Stimulated activated memory B cell treated with anti-CD40 and anti-IgM and Interleukin-4, amounts not matched to agents 10 μg/mL and 1 μg/mL and 100 μg/mL, for 72 hours (primary cell): ENCODE measurements around the gene SEMA3A.
"Not testable (repeated sequence)": the region's sequence is repeated elsewhere in the genome, so short reads cannot be mapped to it uniquely, and the experiment has no call there.

Experiments used
- ATAC-seq: fragments of 150-1000 bp; cut with Tn5 transposase; 2 replicates; pipeline ENCODE4 v1.10.0; 2021
- H3K27ac Mint-ChIP-seq: one replicate; pipeline ENCODE4 v1.8.0; 2022; ENCODE audit warnings: mild to moderate bottlenecking, mixed read lengths
- H3K27me3 Mint-ChIP-seq: one replicate; pipeline ENCODE4 v1.8.0; 2022; ENCODE audit warnings: mixed read lengths
- H3K36me3 Mint-ChIP-seq: one replicate; pipeline ENCODE4 v1.8.0; 2022; ENCODE audit warnings: mixed read lengths
- H3K4me1 Mint-ChIP-seq: one replicate; pipeline ENCODE4 v1.8.0; 2022; ENCODE audit warnings: mixed read lengths
- H3K4me3 Mint-ChIP-seq: one replicate; pipeline ENCODE4 v1.8.0; 2022; ENCODE audit warnings: mild to moderate bottlenecking, moderate library complexity, mixed read lengths
- H3K9me3 Mint-ChIP-seq: one replicate; pipeline ENCODE4 v1.8.0; 2022; ENCODE audit warnings: mixed read lengths

Gene SEMA3A

DNA sequence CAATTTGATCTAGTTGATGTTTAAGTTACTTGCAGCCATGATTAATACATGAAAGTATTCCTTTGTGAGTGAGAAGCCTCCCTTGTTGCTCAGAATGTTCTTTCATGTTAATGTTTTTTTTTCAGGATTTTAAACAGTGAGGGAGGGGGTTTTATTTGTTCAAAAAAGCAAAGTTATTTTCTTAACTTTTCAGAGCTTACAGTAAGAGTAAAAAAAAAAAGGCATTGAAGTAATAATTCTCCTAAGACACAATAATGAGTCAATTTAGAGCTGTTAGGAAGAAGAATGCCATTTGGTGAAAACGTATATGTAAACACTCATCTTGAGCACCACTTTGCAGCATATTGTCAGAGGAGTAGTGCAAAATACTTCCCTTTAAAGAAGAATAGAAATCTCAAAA lies 105.8 kb downstream of the SEMA3A start:
- ATAC-seq = no peak
- no peak overlapping the region for H3K27ac Mint-ChIP-seq
- no peaks in the 10 kb centered on the region for H3K36me3 Mint-ChIP-seq
- peaks cover 5% of the 10 kb centered on the region for H3K9me3 Mint-ChIP-seq
- no peaks in the 10 kb centered on the region for H3K27me3 Mint-ChIP-seq
- H3K4me3 Mint-ChIP-seq = no peak overlapping the region
- H3K4me1 Mint-ChIP-seq = no peaks in the 10 kb centered on the region

DNA sequence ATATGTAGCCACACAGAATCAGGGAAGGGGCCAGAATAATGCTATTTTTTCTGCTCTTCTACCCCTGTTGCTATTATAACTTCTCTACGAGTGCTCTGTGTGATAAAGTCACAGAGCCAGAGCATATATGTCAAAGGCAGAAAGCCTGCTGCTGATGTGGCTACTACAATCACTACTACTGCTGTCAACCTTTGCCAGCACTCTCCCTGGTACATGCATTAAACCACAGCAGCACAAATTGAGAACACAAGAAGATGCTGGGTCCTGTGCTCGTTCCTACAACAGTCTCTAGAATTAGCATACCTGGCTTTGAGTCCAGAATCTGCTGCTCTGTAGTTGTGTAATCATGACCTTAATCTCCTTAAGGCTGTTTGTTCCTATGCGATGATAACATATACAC lies 108.6 kb downstream of the SEMA3A start:
- Mint-ChIP-seq H3K36me3 (no peaks in the 10 kb centered on the region), H3K4me3 (no peak overlapping the region), H3K4me1 (no peaks in the 10 kb centered on the region), H3K9me3 (peaks cover 5% of the 10 kb centered on the region), H3K27ac (no peak overlapping the region), H3K27me3 (no peaks in the 10 kb centered on the region)
- ATAC-seq = no peak

DNA sequence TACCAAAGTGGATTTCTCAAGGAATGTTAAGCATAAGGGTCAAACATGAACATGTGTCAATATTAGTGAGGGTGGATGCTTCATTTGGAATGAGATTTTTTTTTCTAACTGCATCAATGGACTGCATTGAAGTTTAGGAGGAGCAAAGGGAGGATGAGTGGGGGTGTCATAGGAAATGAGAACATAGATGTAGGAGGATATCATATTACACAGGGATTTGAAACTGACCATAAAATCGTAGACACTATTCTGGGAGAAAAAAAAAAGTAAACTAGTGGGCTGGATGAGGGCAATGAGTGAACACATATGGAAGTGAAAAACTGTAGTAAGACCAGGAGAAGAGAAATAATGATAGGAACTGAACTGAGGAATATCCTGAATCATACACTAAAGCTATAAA lies 109.4 kb downstream of the SEMA3A start:
- Mint-ChIP-seq H3K4me3 (no peak overlapping the region), H3K27me3 (no peaks in the 10 kb centered on the region), H3K27ac (no peak overlapping the region), H3K9me3 (peaks cover 3% of the 10 kb centered on the region), H3K36me3 (no peaks in the 10 kb centered on the region), H3K4me1 (no peaks in the 10 kb centered on the region)
- ATAC-seq = no peak

DNA sequence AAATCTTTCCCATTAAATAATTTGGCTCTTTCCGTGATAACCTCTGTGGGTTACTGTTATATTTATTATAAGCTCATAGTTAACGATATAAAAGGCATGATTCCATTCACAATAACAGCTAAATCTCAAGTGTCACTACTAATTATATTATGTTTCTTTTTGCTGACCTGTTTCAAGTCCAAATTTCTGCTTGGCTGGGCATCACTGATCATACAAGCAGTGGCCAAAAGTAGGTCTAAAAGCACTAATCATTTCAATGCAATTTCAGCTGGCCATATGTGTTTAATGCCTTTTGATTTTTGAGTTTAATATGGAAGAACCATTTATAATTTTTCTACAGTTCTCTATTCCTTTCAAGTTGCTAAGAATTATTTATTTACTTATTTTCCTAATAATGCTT lies 110.7 kb downstream of the SEMA3A start:
- Mint-ChIP-seq H3K9me3 (peaks cover 3% of the 10 kb centered on the region), H3K4me1 (no peaks in the 10 kb centered on the region), H3K27me3 (no peaks in the 10 kb centered on the region), H3K36me3 (no peaks in the 10 kb centered on the region), H3K4me3 (no peak overlapping the region), H3K27ac (no peak overlapping the region)
- no peak for ATAC-seq

DNA sequence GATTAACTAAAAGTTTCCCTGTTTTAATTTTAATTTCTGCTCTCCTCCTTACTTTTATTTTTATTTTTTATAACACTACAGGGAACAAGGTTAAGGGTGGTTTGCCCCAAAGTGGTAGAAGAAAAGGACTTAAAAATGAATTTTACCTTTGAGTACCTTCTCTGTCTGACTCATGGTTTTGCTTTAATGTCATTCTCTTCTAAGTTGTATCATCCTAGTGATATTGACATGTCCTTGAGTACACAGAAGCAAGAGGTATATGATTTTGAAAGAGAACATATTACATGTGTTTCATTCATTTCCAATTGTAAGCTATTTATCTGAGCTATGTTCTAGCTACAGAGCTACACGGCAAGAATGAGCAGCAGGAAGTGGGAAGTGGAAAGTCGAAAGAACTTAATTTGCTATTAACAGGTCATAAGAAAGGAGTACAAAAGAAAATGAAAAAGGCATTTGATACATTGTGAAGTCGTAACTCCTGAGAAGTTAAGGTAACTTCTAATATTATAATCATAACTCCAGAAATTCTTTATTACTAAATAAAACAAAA lies 112.5 kb downstream of the SEMA3A start:
- Mint-ChIP-seq H3K4me1 (no peaks in the 10 kb centered on the region), H3K4me3 (no peak overlapping the region), H3K27me3 (no peaks in the 10 kb centered on the region), H3K36me3 (no peaks in the 10 kb centered on the region), H3K27ac (no peak overlapping the region), H3K9me3 (peaks cover 3% of the 10 kb centered on the region)
- ATAC-seq = no peak

DNA sequence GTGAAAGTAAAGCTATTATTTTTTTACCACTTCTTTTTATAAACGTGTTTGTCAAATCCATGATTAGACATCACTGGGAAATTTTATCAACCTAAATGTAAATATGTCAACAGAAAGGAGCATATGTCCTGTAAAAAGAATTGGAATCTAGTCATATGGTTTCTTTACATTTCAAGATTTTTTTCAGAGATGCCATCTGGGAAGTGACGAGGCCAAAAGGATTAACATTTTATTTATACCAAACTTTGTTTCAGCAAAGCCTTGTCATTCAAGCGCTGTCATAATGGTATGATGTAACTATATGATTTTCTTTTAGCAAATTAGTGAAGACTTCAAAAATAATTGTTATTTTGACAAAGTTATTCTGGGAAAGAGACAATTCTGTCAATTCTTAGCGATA lies 117.3 kb downstream of the SEMA3A start:
- Mint-ChIP-seq H3K27ac (no peak overlapping the region), H3K9me3 (no peaks in the 10 kb centered on the region), H3K4me1 (no peaks in the 10 kb centered on the region), H3K27me3 (no peaks in the 10 kb centered on the region), H3K4me3 (no peak overlapping the region), H3K36me3 (no peaks in the 10 kb centered on the region)
- ATAC-seq = no peak

DNA sequence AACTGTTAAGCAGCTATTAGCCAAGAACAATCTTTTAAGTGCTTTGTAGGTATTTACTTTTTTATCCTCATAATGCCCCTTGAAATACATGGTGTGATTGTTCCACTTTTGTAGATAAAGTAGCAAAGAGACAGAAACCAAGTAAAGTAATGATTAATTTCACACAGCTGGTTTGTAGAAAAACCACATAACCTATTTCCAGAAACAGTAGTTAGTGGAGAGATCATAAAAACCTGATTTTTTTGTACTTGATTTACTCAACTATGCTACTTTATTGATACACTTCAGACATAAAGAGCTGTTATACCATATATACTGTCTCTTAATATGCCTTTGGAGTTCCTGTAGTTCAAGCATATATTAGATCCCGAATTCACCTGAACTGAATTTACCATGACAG lies 118.4 kb downstream of the SEMA3A start:
- Mint-ChIP-seq H3K27ac (no peak overlapping the region), H3K36me3 (no peaks in the 10 kb centered on the region), H3K4me3 (no peak overlapping the region), H3K9me3 (no peaks in the 10 kb centered on the region), H3K27me3 (no peaks in the 10 kb centered on the region), H3K4me1 (no peaks in the 10 kb centered on the region)
- no peak for ATAC-seq

DNA sequence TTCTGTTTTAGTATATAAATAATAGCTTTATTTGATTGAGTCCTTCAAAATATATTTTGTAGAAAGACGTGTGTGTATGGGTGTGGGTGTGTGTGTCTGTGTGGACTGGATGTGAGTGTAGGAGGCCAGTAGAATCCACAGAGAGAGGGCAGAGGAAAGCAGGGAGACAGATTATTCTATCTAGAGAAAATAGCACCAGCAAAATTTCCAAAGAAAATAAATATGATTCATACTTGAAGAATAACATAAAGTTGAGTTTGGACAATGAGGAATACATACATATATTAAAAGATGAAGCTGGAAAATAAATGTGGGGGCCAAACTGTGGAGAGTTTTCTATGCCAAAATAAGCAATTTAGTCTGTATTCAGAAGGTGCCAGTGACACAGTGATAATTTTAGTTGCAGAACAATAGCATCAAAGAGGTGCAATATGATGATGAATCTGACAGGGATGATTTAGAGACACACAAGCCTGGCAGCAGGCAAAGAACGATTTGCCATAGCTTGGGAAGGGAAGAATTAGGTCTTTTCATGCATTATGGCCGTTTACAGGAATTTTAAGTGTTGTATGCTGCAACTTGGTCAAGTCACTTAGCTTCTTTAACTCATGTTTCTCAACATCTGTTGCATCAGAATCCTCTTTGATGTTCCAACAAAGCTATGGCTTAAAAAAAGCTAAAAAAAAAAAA lies 121.3 kb downstream of the SEMA3A start:
- Mint-ChIP-seq H3K27me3 (no peaks in the 10 kb centered on the region), H3K36me3 (no peaks in the 10 kb centered on the region), H3K4me1 (no peaks in the 10 kb centered on the region), H3K4me3 (no peak overlapping the region), H3K27ac (no peak overlapping the region), H3K9me3 (no peaks in the 10 kb centered on the region)
- ATAC-seq = no peak

DNA sequence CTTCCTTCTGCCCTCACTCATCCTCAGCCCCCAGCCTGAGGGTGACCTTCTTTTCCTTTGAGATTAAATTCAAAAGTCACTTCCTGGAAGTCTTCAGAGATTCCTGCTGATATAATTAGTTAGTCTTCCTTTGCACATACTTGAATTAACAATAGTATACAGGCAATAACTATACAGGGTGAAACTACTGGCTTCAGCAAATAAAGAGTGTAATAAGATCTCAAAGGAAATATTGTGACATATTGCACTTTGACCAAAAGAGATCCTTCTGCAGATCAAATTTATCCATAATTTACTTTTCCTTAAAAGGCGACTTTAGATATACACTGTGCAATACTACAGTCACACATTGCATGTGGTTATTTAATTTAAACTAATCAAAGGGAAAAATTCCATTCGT lies 123.8 kb downstream of the SEMA3A start:
- no peaks in the 10 kb centered on the region for H3K27me3 Mint-ChIP-seq
- H3K4me1 Mint-ChIP-seq = no peaks in the 10 kb centered on the region
- no peaks in the 10 kb centered on the region for H3K9me3 Mint-ChIP-seq
- ATAC-seq = no peak
- no peak overlapping the region for H3K4me3 Mint-ChIP-seq
- H3K36me3 Mint-ChIP-seq = no peaks in the 10 kb centered on the region
- no peak overlapping the region for H3K27ac Mint-ChIP-seq

DNA sequence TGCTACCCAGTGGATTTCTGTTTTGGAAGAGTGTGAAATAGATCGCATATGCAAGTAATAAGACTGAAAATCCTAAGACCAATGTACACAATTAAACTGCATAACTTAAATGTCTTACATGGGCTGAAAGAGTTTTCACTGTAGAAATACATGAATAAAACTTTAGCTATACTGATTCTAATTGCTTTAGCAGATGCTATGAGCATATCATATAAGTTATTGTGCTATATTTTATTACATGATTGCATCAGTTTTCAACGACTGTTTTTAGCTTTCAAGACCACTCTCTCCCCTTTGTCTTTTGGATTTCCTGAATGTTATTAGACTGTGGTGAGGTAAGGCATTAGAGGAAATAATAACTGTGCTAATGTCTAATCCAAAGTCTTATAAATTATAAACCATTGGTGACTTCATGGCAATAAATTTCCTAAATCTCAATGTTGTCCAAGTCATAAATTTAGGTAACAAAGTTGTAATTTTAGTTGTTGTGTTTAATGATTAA lies 124.5 kb downstream of the SEMA3A start:
- Mint-ChIP-seq H3K4me3 (no peak overlapping the region), H3K27ac (no peak overlapping the region), H3K9me3 (no peaks in the 10 kb centered on the region), H3K27me3 (no peaks in the 10 kb centered on the region), H3K36me3 (no peaks in the 10 kb centered on the region), H3K4me1 (no peaks in the 10 kb centered on the region)
- ATAC-seq = no peak

DNA sequence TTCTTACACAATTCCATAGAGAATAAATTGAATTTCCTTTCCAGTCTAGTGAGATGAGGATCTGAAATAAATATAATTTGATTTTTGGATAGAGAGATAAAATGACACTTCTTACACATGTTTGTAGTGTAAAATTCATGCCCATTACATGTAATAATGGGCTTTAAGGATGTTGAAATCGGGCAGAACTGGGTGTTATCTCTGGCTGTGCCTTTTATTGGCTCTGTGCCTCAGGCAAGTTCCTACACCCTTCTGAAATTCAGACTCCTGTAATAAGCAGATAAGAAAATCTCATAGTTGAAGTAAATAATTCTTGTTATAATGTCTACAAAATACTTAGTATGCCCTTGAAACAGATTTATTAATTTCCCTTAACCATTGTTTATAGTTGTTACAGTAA lies 125.6 kb downstream of the SEMA3A start:
- ATAC-seq = no peak
- H3K36me3 Mint-ChIP-seq = no peaks in the 10 kb centered on the region

DNA sequence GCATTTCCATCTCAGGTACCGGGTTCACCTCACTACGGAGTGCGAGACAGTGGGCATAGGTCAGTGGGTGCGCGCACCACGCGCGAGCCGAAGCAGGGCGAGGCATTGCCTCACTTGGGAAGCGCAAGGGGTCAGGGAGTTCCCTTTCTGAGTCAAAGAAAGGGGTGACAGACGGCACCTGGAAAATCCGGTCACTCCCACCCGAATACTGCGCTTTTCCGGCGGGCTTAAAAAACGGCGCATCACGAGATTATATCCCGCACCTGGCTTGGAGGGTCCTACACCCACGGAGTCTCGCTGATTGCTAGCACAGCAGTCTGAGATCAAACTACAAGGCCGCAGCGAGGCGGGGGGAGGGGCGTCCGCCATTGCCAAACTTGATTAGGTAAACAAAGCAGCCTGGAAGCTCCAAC lies 132.1 kb downstream of the SEMA3A start:
- ATAC-seq, H3K4me1 Mint-ChIP-seq, H3K9me3 Mint-ChIP-seq, H3K27me3 Mint-ChIP-seq, H3K27ac Mint-ChIP-seq, H3K4me3 Mint-ChIP-seq, H3K36me3 Mint-ChIP-seq: not testable (repeated sequence)

More for the DNA sequence above, 125.6 kb downstream of the SEMA3A start:
- Mint-ChIP-seq H3K4me1 (no peaks in the 10 kb centered on the region), H3K27ac (no peak overlapping the region), H3K4me3 (no peak overlapping the region), H3K27me3 (no peaks in the 10 kb centered on the region), H3K9me3 (no peaks in the 10 kb centered on the region)

DNA sequence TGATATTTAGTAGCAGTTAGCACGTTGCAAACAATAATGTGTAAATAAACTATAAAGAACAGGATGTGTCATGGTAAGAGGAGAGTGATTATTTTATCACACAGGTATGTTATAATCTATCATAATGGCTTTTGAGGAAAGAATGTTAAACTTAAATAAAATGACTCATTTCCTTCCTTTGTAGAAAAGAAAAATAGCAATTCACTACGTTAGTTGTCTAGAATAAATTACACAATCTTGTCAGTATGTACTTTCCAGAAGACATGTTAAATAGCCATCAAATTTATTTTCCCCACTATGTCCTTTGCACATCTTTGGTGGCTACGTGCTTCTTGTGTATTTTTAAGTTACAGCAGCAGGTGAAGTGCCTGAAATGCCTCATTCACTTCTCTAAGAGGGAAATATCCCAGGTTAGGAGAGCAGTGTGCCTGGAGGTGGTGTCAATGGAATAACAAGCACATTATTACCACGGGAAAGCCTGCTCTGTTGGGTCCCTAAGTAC lies 133.8 kb downstream of the SEMA3A start:
- no peak for ATAC-seq
- Mint-ChIP-seq H3K27me3 (no peaks in the 10 kb centered on the region), H3K27ac (no peak overlapping the region)

DNA sequence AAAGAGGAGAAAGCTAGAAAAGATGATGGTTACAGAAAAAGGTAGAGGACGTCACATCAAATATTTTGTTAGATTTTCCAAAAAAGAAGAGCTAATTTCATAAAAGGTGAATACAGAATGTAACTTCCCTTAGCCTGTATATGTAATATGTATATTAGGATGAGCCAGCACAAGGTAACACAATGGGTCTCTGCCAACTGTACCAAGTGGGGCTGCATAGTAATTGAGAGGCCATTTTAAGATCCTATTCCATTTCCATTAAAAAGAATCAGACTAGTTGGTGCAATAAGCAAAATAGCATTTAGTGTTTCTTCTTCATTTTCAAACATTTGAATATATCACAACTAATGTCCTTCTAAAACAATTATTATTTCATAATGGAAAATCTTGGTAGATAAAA lies 134.6 kb downstream of the SEMA3A start:
- no peaks in the 10 kb centered on the region for H3K4me1 Mint-ChIP-seq
- no peaks in the 10 kb centered on the region for H3K27me3 Mint-ChIP-seq
- no peaks in the 10 kb centered on the region for H3K9me3 Mint-ChIP-seq
- no peak for ATAC-seq
- H3K4me3 Mint-ChIP-seq = no peak overlapping the region
- no peak overlapping the region for H3K27ac Mint-ChIP-seq
- no peaks in the 10 kb centered on the region for H3K36me3 Mint-ChIP-seq

More for the DNA sequence above, 133.8 kb downstream of the SEMA3A start:
- H3K4me3 Mint-ChIP-seq = no peak overlapping the region
- H3K36me3 Mint-ChIP-seq = no peaks in the 10 kb centered on the region
- H3K9me3 Mint-ChIP-seq = no peaks in the 10 kb centered on the region
- H3K4me1 Mint-ChIP-seq = no peaks in the 10 kb centered on the region

DNA sequence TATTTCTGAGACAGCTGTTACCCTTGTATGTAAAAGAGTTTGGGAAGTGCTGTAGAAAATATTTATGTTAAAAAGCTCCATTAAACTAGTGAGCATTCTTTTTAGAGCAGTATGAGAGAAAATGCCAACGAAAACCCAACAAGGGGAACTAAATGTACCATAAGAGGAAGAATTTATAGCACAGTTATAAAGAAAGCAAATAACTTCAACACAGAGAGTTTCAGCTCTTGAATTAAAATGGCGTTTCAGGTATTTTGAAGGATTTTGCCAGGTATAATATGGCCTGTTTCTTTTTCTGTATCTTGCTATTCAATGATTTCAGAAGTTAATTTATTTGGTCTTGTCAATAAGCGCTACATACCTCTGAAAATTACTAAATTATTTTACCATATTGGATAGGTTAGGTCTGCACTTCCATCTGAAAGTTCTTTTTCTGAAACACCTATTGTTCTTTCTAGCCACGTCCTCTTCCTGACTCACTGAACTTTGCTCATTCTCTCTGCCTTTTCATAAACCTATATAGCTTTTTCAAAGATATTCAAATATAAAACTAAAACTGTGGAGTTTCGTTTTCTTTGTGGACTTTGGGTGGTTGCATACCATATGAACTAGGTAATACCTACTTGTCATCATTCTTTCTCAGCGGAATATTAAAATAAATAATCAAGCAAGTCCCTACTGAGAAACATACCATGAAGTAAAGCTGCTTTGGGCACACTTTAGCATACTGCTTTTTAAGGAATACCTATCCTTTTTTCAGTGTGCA lies 136.1 kb downstream of the SEMA3A start:
- Mint-ChIP-seq H3K4me1 (no peaks in the 10 kb centered on the region), H3K9me3 (no peaks in the 10 kb centered on the region), H3K27ac (no peak overlapping the region), H3K36me3 (no peaks in the 10 kb centered on the region), H3K27me3 (no peaks in the 10 kb centered on the region), H3K4me3 (no peak overlapping the region)
- no peak for ATAC-seq

DNA sequence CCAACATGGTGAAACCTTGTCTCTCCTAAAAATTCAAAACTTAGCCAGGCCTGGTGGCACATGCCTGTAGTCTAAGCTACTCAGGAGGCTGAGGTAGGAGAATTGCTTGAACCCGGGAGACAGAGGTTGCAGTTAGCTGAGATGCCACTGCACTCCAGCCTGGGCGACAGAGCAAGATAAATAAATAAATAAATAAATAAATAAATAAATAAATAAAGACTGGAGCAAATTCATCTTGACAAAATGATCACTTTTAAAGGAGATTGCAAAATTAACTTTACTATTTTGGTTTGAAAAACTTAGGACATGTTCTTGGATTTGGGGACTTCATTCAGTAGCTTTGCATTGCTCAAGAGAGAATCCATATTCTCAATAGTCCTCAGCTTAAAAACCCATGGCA lies 137.0 kb downstream of the SEMA3A start:
- H3K9me3 Mint-ChIP-seq = no peaks in the 10 kb centered on the region
- no peak overlapping the region for H3K4me3 Mint-ChIP-seq
- H3K4me1 Mint-ChIP-seq = no peaks in the 10 kb centered on the region
- no peaks in the 10 kb centered on the region for H3K36me3 Mint-ChIP-seq
- no peak for ATAC-seq
- no peak overlapping the region for H3K27ac Mint-ChIP-seq
- H3K27me3 Mint-ChIP-seq = no peaks in the 10 kb centered on the region
